Neuronal stem cell (in vitro differentiated cells): ENCODE measurements around the gene POLRMT.
"Not testable (repeated sequence)": the region's sequence is repeated elsewhere in the genome, so short reads cannot be mapped to it uniquely, and the experiment has no call there.

Experiments used
- DNase-seq: peaks from one replicate; pipeline ENCODE4 v3.0.0-alpha.2; 2013; ENCODE audit warnings: low spot score
- H2AFZ ChIP-seq: one replicate; pipeline ENCODE4 v1.6.1; 2013; ENCODE audit warnings: mild to moderate bottlenecking, low read length, inconsistent platforms
- H2AK5ac ChIP-seq: 2 replicates; pipeline ENCODE4 v1.6.1; 2013; ENCODE audit warnings: low read depth, mild to moderate bottlenecking, inconsistent platforms, low read length, moderate library complexity, mixed read lengths
- H2BK120ac ChIP-seq: 2 replicates; pipeline ENCODE4 v1.6.1; 2013; ENCODE audit warnings: low read depth, mild to moderate bottlenecking, inconsistent platforms, low read length, moderate library complexity, mixed read lengths
- H2BK12ac ChIP-seq: one replicate; pipeline ENCODE4 v1.6.1; 2013; ENCODE audit warnings: low read length, inconsistent platforms
- H2BK15ac ChIP-seq: 2 replicates; pipeline ENCODE4 v1.6.1; 2013; ENCODE audit warnings: mild to moderate bottlenecking, low read length, inconsistent platforms, mixed read lengths
- H2BK5ac ChIP-seq: one replicate; pipeline ENCODE4 v1.6.1; 2013; ENCODE audit warnings: inconsistent platforms, mild to moderate bottlenecking, low read length, moderate library complexity
- H3K14ac ChIP-seq: one replicate; pipeline ENCODE4 v1.6.1; 2013; ENCODE audit warnings: low read length, inconsistent platforms
- H3K18ac ChIP-seq: 2 replicates; pipeline ENCODE4 v1.6.1; 2013; ENCODE audit warnings: low read length, inconsistent platforms
- H3K23ac ChIP-seq: 2 replicates; pipeline ENCODE4 v1.6.1; 2013; ENCODE audit warnings: low read depth, mild to moderate bottlenecking, mixed read lengths, low read length, inconsistent platforms; ENCODE audit not compliant: poor library complexity
- H3K27ac ChIP-seq: replicated peaks from 3 replicates; pipeline ENCODE4 v1.5.1; 2013; ENCODE audit warnings: low read length, inconsistent platforms
- H3K27me3 ChIP-seq, 3 experiments: 2 replicates each; pipeline ENCODE4 v1.6.1; 2013; ENCODE audit warnings: low read length in 3 of 3, mild to moderate bottlenecking in 2 of 3, inconsistent platforms in 1 of 3, low read depth in 1 of 3, mixed read lengths in 1 of 3, moderate library complexity in 1 of 3; ENCODE audit not compliant: control insufficient read depth in 3 of 3, insufficient read depth in 3 of 3
- H3K36me3 ChIP-seq, 2 donors: replicated peaks in 1 of 2; 2 replicates each; pipeline ENCODE4 v1.6.1; 2013; ENCODE audit warnings: low read length in 2 of 2; ENCODE audit not compliant: control insufficient read depth in 2 of 2, insufficient read depth in 2 of 2
- H3K4ac ChIP-seq: 2 replicates; pipeline ENCODE4 v1.6.1; 2013; ENCODE audit warnings: inconsistent platforms, mild to moderate bottlenecking, low read length, moderate library complexity
- H3K4me1 ChIP-seq, 2 donors: 1 replicate in 1 of 2; 2 replicates in 1 of 2; pipeline ENCODE4 v1.6.1; 2013; ENCODE audit warnings: low read length in 2 of 2, low read depth in 1 of 2; ENCODE audit not compliant: control insufficient read depth in 2 of 2, insufficient read depth in 1 of 2
- H3K4me2 ChIP-seq: one replicate; pipeline ENCODE4 v1.6.1; 2013; ENCODE audit warnings: mild to moderate bottlenecking, low read length, inconsistent platforms; ENCODE audit not compliant: insufficient read depth, poor library complexity, severe bottlenecking
- H3K4me3 ChIP-seq, 2 donors: 2 replicates each; pipeline ENCODE4 v1.5.1; 2013; ENCODE audit warnings: low read length in 2 of 2, mild to moderate bottlenecking in 2 of 2, inconsistent platforms in 1 of 2, moderate library complexity in 1 of 2
- H3K79me1 ChIP-seq: one replicate; pipeline ENCODE4 v1.6.1; 2013; ENCODE audit warnings: low read depth, mild to moderate bottlenecking, inconsistent platforms, low read length, moderate library complexity
- H3K9ac ChIP-seq: one replicate; pipeline ENCODE4 v1.6.1; 2013; ENCODE audit warnings: mild to moderate bottlenecking, low read depth, low read length, inconsistent platforms; ENCODE audit not compliant: poor library complexity
- H3K9me3 ChIP-seq, 2 donors: replicated peaks in 1 of 2; 2 replicates each; pipeline versions ENCODE3 to v1.6.1; 2013; ENCODE audit warnings: low read length in 2 of 2, mild to moderate bottlenecking in 2 of 2, inconsistent platforms in 1 of 2, low read depth in 1 of 2, mixed read lengths in 1 of 2, moderate library complexity in 1 of 2; ENCODE audit not compliant: control insufficient read depth in 2 of 2, insufficient read depth in 1 of 2
- H4K8ac ChIP-seq: one replicate; pipeline ENCODE4 v1.6.1; 2013; ENCODE audit warnings: low read depth, mild to moderate bottlenecking, inconsistent platforms, low read length, moderate library complexity
- H4K91ac ChIP-seq: one replicate; pipeline ENCODE4 v1.6.1; 2013; ENCODE audit warnings: low read length, low read depth, mild to moderate bottlenecking, inconsistent platforms; ENCODE audit not compliant: poor library complexity
- WGBS, 2 donors: extraction: QIAGEN DNeasy Blood & Tissue Kit; methylation state at CpG; one replicate each; pipeline ENCODE4 v1.1.7; 2013; ENCODE audit warnings: missing lambda C conversion rate in 2 of 2, mixed read lengths in 1 of 2; ENCODE audit not compliant: insufficient read length in 2 of 2, insufficient replicate concordance in 1 of 2; ENCODE audit errors: extremely low coverage in 2 of 2; 5-methylcytosine and 5-hydroxymethylcytosine counted together

POLRMT gene

DNA sequence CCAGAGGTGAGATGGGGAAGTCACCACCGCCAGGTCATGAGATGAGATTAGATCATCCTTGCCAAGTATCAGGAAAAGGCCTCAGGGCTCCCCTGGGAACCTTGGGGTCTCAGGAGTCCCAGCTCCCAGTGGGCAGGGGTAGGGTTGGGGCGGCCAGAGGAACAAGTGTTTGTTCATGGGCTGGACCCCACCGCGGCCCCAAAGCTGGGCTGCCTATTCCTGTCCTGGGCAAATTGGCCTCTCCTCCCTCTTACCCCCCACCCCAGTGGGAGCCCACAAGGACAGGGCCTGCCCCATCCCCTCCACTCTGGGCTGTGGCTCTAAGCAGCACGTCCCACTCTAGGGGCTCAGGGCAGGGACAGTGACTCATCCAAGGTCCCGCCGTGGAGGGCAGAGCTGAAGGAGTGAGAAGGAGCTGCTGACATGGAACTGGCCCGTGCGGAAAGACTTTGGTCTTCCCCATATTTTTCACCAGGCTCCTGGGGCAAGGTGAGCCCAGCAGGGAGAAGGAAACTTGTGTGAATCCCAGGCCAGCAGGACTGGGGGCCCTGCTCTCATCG lies 47.7 kb downstream of the POLRMT start:
- Histone ChIP-seq H2AK5ac (no peak overlapping the region), H3K23ac (peak overlapping the region; percentile 78), H2BK120ac (no peak overlapping the region), H4K91ac (no peak overlapping the region), H3K4ac (no peak overlapping the region), H3K79me1 (peaks cover 9% of the 10 kb centered on the region), H2AFZ (no peak overlapping the region), H3K4me2 (no peak overlapping the region), H3K14ac (no peak overlapping the region), H3K9me3 (no peaks in the 10 kb centered on the region), H2BK5ac (no peak overlapping the region), H2BK15ac (no peak overlapping the region), H3K18ac (no peak overlapping the region), H3K27ac (no peak overlapping the region), H3K4me1 (peaks cover 5 to 6% of the 10 kb centered on the region in 2 donors), H3K27me3 (peaks cover 18 to 24% (median 19%) of the 10 kb centered on the region in 3 experiments), H4K8ac (no peak overlapping the region), H3K36me3 (peaks cover 18 to 25% of the 10 kb centered on the region in 2 donors), H3K9ac (no peak overlapping the region), H2BK12ac (no peak overlapping the region), H3K4me3 (no peak overlapping the region)
- WGBS, 2 donors = no CpG with 5 or more reads among the region's 10 CpGs
- no peak for DNase-seq

DNA sequence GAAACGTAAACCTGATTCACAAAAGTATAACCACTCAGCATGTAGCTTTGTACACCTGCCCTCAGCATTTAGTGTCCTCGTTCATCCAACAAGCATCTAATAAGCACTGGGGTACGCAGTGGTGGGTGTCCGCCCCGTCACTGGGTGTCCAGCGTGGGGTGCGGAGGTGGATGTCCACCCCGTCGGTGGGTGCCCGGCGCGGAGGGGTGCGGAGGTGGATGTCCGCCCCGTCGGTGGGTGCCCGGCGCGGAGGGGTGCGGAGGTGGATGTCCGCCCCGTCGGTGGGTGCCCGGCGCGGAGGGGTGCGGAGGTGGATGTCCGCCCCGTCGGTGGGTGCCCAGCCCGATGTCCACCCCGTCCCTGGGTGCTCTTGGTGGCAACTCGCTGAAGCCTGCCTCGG lies 48.2 kb downstream of the POLRMT start:
- H3K9ac ChIP-seq, H3K9me3 ChIP-seq, H3K4me3 ChIP-seq, H3K14ac ChIP-seq, H2BK120ac ChIP-seq, H3K4me1 ChIP-seq, H4K91ac ChIP-seq, H2BK5ac ChIP-seq, H2AFZ ChIP-seq, DNase-seq, H3K27ac ChIP-seq, H2BK15ac ChIP-seq, H3K4ac ChIP-seq, H3K4me2 ChIP-seq, H2AK5ac ChIP-seq, H4K8ac ChIP-seq, H2BK12ac ChIP-seq: not testable (repeated sequence)
- Histone ChIP-seq H3K18ac (peak overlapping the region; percentile 8), H3K79me1 (peaks cover 13% of the 10 kb centered on the region), H3K23ac (peak overlapping the region; percentile 78), H3K27me3 (peaks cover 14 to 19% (median 16%) of the 10 kb centered on the region in 3 experiments), H3K36me3 (peaks cover 23 to 30% of the 10 kb centered on the region in 2 donors)
- WGBS, 2 donors = no CpG with 5 or more reads among the region's 34 CpGs

DNA sequence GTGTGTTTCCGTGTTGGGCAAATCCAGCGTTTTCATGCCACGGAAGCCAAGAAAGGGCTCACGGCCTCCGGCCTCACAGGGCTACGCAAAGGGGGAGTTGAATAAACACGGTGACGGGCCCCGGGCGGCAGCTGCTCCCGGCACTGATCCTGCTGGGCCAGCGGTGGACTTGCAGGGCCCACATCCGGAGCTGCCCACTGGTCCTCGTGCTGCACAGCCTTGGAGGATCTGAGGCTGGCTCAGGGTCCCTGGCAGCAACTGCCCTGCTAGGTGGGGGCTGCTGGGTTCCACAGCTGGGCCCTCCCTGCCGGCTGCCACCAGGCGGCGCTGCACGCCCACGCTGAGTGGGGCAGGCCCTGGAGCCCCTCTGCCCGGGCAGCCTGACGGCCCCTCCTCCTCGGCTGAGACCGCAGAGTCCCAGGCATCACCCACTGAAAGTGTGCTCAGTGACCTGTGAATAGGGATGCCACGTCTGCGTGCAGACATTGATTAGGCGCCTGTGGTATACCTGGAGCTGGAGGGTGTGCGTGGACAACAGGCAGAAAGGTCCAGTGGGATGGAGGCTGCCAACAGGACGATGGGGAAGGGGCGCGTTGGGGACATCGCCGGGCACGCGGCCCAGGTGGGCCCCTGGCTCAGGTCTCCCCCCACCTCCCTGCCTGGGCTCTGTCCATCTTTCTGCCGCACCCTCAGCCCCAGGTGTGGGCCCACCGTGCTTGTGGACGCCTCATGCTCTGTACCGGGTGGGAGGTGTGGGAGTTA lies 48.9 kb downstream of the POLRMT start:
- peak overlapping the region; percentile 24 for H2BK5ac ChIP-seq
- H3K79me1 ChIP-seq = peaks cover 18% of the 10 kb centered on the region
- H3K27ac ChIP-seq = peak overlapping the region; percentile 66
- H2BK15ac ChIP-seq = no peak overlapping the region
- H3K23ac ChIP-seq = peak overlapping the region; percentile 78
- H3K27me3 ChIP-seq = peaks cover 11 to 15% (median 15%) of the 10 kb centered on the region in 3 experiments
- H3K4me3 ChIP-seq = no peak overlapping the region
- no peak overlapping the region for H3K4ac ChIP-seq
- H3K36me3 ChIP-seq = peaks cover 30 to 37% of the 10 kb centered on the region in 2 donors
- H3K9ac ChIP-seq = peak overlapping the region; percentile 50
- H3K14ac ChIP-seq = no peak overlapping the region
- WGBS, 2 donors = no CpG with 5 or more reads among the region's 38 CpGs
- H3K9me3 ChIP-seq = no peaks in the 10 kb centered on the region
- no peak overlapping the region for H2AFZ ChIP-seq
- H2BK120ac ChIP-seq = no peak overlapping the region
- peak overlapping the region; percentile 43 for H4K8ac ChIP-seq
- peak; percentile 56 for DNase-seq
- H3K18ac ChIP-seq = peak overlapping the region; percentile 88
- H4K91ac ChIP-seq = no peak overlapping the region
- peaks cover 5 to 6% of the 10 kb centered on the region in 2 donors for H3K4me1 ChIP-seq
- peak overlapping the region; percentile 11 for H3K4me2 ChIP-seq
- peak overlapping the region; percentile 56 for H2AK5ac ChIP-seq
- peak overlapping the region; percentile 73 for H2BK12ac ChIP-seq

DNA sequence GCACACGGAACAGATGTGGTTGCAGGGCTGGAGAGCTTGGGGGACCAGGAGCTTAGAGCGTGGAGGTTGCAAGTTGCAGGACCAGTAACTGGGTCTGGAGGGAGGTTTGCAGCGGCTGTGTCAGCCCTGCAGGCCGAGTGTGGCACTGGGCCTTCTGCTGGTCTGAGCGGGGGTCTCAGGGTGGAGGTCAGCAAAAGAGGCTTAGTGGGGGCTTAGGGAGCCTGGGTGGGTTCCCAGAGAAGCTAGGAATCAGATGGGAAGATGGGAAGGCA lies 49.4 kb downstream of the POLRMT start:
- H3K4me3 ChIP-seq = no peak overlapping the region
- no peak overlapping the region for H3K4ac ChIP-seq
- H3K23ac ChIP-seq = peak overlapping the region; percentile 78
- H2AK5ac ChIP-seq = peak overlapping the region; percentile 56
- H4K91ac ChIP-seq = no peak overlapping the region
- H3K4me2 ChIP-seq = peak overlapping the region; percentile 11
- H3K4me1 ChIP-seq = peaks cover 3 to 6% of the 10 kb centered on the region in 2 donors
- peak overlapping the region; percentile 61 for H2BK120ac ChIP-seq
- DNase-seq = no peak
- peak overlapping the region; percentile 66 for H3K27ac ChIP-seq
- peaks cover 6 to 10% (median 10%) of the 10 kb centered on the region in 3 experiments for H3K27me3 ChIP-seq
- H2BK12ac ChIP-seq = peak overlapping the region; percentile 73
- H3K36me3 ChIP-seq = peaks cover 35 to 42% of the 10 kb centered on the region in 2 donors
- no peaks in the 10 kb centered on the region for H3K9me3 ChIP-seq
- peak overlapping the region; percentile 24 for H2BK5ac ChIP-seq
- H2BK15ac ChIP-seq = no peak overlapping the region
- H3K14ac ChIP-seq = no peak overlapping the region
- no peak overlapping the region for H3K9ac ChIP-seq
- no peak overlapping the region for H2AFZ ChIP-seq
- no peak overlapping the region for H4K8ac ChIP-seq
- H3K18ac ChIP-seq = peak overlapping the region; percentile 80
- no CpG with 5 or more reads among the region's 5 CpGs for WGBS, 2 donors
- peaks cover 21% of the 10 kb centered on the region for H3K79me1 ChIP-seq
